CD4-positive, alpha-beta T cell treated with Interleukin-2 at 100 ng/mL for 4 hours (primary cell): ENCODE data around the gene YKT6.

ENCODE experiments used
- DNase-seq: peaks from one replicate; pipeline ENCODE4 v3.0.0-alpha.2; 2020; ENCODE audit warnings: low spot score

The YKT6 gene

DNA sequence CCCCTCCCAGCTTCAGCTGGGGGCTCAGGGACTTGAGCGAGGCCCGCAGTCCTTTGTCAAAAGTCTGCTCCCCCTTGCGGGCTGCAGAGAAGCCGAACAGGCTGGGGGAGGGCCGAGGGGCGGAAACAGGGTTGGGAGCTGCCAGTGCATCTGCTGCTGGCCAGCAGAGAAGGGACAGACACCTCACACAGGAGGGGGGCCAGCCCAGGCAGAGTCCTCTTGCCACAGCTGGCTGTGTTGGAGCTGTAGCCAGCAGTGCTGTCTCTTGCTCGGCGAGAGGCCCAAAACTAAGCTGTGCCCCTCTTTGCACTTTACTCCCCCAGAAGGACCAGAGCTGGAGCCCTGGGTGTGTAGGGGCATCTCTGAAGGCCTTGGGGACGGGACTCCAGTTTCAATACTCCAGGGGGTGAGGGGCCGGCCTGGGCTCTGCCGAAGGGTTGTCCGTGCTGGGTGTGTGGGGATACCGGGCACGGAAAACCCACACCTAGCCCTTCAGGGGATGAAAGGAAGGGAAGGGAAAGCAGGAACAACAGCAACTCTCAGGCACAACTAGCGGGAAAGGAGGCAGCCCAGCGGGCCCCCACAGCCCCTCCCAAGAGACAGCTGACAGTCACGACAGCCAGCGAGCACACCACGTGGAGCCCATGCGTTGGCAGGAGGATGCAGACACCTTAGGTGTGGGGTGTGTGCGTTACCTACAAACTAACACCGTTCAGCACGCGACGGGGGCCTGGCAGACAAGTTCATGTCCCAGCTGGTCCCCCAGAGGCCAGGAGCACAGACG lies 17.8 kb downstream of the YKT6 start:
- no peak for DNase-seq

DNA sequence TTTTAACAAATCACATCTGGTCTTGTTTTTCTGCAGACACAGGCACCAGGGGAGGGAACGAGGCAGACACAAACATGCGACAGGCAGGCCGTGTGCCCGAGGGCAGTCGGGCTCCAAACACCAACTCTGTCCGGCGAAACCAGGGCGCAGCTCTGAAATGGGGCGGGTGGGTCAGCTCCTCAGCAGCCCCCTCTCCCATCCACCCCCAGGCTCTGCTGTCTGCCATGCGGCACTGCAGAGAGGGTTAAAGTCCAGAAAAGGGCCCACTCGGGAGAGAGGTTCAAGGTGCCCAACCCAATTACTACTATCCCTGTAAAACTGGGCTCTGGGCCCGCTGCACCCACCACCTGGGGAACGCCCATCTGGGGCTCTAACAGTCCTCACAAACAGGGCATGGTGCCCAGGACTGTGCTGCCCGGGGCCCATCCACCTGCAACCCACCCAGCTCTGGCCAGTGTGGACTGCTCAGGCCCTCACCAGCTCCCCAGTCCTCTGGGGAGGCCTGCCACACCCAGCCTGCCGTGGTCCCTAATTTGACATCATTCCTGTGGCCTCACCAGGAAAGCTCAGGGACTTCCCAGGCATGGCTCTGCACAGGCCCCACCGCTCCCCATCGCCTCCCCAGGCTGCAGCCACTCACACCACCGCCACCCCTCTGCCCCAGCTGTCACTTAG lies 18.7 kb downstream of the YKT6 start:
- no peak for DNase-seq

DNA sequence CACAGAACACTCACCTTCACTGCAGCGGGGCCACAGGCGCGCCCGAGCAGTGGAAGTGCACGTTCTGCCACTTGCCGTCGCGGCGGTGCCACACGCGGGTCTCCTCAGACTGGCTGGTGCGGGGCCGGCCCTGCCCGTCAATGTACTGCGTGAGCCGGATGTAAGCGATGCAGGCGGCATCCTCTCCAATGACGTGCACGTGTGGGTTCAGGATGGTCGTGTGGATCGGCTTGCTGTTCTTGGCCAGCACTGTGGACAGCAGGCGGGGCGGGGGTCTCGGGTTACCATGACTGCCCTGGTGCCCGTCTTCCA lies 19.2 kb downstream of the YKT6 start:
- no peak for DNase-seq

DNA sequence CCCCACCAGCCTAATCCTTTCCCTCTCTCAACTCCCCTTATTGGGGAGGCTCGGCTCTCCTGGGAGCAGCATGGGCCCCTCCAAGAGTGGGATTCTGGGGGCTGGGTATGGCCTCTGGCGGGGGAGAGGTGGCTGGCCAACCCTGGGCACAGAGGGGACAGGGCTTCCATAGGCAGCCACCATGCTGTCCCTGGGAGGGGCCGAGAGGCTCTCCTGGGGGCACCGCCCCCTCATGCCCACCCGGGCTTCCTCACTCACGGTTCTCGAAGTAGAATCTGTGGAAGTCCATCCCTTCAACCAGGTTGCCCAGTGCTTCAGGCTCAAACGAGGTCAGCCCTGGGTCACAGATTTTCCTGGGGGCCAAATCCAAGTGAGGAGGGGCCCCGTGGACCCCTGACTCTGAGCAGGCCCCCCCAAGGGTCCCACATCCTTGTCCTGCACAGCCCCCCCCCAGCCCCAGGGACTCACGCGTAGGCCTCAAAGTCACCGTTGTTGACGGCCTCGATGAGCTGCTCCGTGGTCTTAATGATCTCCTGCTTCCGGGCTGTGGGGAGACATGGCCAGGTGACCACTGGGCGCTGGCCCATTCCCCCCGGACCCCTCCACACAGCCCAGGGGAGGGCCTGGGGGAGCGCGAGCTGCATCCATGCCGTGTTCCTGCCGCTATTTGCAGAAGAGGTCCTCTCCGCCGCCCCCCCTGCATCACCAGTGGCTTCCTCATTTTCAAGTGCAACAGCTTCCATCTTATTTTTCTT lies 19.8 kb downstream of the YKT6 start:
- DNase-seq: no peak

DNA sequence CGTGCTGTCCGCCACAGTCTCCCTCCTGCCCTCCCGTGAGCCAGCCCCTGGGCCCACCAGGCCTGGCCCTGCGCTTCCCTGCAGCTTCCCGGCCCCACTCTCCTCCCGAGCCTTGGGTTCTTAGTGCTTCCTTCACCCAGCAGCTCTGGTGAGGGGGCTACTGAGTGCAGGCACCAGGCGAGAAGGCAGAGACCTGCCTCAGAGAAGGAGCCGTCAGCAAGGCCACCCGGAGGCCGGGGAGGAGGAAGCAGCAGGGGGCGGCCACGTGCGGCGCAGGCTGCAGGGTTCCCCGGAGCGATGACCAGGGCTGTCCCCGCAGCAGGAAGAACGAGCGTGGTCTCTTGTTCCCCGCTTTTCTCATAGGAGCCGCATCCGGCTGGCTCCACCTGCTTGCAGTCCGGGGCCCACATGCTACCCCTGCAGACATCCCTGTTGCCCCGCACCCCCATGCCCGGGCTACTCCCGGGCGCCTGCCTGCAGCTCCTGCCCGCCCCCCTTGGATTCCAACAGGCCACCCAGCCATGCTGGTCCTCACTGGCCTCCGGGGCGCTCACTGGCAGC lies 20.5 kb downstream of the YKT6 start:
- no peak for DNase-seq

DNA sequence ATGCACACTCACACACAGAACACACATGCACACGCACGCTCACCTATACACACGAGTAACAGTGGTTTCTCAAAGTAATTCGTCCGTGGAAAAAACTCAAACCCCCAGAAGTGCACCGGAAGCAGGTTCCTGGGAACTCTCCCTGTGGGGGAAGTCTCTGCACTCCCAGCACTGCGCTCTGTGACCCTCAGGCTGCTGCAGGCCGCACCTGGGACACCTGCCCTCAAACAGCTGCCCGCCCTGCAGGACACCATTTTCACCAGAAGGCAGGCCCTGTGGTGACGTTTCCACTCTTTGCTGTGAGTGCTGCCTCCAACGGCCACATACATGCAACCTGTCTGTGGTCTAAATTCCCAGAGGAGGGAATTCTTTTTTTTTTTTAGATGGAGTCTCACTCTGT lies 21.3 kb downstream of the YKT6 start:
- no peak for DNase-seq

DNA sequence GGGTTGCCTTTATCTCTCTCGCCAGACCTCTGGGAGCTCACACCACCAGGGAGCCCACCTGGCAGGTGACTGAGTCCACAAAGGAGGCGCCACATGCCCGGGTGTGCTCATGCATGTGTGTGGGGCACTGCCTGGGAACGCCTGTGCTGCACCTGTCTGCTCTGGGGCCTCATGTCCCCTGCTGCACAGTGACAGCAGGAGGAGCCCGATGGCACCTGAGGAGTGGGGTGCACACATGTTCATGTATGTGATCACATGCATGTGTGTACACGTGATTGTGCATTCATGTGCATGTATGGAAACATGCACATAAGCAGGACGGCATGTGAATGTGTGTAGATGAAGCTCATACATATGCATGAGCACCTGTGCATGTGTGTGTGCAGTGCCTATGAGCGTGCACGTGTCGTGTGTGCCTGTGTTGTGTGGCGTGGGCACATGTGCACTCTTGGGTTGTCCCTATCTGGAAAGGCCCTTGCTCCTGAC lies 22.0 kb downstream of the YKT6 start:
- no peak for DNase-seq

DNA sequence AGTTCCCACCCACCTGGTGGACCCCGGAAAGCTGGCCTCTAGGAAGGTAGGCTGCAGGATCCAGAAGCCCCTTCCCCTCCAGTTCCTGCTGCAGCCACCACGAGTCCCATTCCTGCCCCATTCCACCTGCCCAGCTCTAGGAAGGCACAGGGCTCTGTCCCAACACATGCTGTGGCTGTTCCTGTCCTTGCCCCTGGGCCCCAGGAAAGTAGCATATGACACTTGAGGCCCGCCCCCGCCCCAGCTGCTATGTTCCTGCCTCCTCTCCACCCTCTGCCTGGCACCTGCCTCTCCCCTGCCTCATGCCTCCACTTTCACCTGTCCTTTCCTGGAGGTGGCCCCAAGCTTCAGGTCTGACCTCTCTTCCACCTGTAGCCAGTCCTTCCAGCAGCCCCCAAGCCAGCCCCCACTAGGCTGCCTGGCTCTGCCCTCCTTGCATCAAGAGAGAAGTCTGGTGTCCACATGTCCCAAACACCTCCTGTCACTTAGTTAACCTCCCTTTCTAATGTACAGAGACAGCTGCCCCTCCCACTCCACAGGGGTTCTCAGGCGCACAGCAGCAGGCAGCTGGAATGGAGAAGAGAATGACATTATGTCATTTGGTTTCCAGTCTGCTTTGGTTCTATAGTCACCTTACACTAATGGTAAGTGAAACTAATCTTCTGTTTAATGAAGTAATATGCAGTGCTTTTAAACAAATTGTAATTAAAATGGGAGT lies 22.7 kb downstream of the YKT6 start:
- no peak for DNase-seq

DNA sequence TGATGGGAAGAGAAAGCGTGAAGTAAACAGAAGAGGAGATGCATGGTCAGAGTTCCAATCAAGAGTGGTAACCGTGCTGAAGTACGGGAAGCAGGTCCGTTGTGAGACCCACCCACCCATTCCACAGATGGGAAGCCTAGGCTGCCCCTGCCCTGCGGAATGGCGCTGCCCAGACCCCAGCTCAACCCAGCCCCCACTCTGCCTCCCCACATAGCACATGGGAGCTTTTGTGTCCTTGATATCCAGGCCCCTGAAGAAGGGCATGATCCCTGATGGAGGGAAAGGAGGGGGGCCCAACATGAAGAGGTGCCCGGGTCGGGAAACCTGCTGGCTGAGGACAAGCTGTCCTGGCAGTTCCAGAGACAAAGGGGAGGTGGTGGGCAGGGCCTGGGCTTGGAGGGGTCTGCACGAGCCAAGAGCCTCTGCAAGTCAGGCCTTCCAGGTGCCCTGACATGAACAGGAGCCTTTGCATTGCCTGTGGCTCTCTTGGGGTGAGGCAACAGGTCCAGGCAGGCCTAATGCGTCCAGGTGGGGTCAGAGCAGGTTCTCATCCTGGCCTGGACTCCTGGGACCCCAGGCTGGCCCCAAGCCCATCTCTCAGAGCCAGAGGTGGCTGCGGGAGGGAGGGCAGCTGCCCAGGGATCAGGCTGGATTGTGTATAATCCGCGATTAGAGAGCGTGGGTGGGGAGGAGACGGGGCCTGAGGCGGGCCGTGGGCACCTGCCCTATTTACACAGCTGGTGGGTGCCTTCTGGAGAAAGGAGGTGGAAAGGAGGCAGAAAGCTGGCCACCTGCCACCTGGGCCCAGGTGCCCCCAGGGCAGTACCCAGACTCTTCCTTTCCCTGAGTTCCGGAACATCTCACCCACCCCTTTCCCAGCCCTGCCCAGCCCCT lies 23.5 kb downstream of the YKT6 start:
- DNase-seq: no peak

DNA sequence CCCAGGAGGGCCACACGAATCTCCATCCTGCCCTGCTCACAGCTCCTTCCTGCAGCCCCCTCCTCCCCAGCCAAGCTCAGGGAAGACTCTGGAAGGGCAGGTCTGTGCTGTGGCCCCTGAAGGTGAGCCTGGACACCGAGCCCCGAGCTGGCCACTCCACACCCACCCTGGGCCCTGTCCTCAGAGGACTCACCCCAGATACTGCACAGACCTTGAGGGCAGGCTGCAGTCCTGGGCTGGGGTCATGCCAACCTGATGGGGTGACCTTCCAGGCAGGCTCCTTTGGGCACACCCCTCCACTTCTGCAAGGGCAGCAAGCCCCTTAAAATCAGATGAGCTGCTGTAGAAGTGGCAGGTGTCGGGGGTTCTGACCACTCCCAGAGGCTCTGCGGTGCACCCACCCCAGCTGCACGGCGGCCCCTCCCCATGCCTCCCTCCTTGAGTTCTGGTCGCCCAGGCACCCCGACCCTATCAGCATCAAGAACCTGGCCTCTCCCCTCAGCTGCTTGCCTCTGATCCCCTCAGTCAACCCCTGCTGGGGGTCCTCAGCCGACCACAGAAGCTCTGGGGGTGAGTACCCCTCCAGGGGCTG lies 24.3 kb downstream of the YKT6 start:
- DNase-seq: no peak

DNA sequence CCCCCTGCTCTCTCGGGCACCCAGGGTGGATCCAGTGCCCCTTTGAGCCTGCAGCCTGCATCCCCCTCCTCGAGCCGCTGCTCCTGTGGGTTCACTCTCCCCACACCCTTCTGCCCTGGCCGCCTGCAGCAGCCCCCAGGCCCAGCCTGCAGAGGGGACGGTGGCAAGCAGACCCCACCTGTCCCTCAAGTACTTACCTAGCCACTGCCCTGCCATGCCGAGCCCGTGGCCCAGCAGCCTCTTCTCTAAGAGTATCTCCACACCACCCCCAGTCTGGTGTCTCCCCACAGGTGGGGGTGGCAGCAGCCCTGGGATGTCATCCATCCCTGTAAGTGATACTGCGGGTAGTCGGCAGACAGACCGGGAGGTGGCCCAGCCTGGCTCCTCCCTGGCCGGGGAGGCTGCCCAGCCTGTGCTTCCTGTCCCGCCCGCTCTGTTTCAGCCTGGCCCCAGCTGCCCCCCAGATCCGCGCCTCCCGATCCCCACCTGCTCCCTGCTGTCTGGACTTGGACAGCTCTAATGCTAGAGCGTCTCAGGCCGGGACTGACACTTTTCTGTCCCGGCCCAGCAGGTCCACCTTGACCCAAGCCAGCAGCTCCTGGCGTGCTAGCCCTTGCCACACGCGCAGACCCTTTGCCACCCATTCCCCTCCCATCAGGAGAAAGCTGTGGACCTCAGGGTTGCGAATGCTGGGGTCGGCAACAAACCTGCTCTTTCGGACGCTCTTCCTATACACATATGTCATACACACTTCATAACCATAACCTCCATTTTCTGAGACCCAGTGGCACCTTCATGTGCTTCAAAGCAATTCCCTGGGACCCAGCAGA lies 25.0 kb downstream of the YKT6 start:
- DNase-seq: no peak

DNA sequence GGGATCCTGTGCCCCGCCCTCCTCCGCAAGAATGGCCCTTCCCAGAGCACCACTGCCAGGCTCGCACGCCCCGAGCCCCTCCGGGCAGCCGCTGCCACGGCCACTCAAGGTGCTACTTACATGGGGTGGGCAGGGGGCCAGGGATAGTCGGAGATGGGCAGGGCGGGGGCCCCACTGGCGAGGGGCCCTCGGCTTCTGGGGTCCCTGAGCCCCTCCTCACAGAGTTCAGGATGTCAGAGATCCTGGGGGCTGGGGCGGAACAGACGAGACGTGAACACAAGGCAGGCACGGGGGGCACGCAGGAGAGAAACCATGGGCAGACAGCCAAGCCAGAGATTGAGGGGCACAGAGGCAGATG lies 25.6 kb downstream of the YKT6 start:
- DNase-seq: no peak

DNA sequence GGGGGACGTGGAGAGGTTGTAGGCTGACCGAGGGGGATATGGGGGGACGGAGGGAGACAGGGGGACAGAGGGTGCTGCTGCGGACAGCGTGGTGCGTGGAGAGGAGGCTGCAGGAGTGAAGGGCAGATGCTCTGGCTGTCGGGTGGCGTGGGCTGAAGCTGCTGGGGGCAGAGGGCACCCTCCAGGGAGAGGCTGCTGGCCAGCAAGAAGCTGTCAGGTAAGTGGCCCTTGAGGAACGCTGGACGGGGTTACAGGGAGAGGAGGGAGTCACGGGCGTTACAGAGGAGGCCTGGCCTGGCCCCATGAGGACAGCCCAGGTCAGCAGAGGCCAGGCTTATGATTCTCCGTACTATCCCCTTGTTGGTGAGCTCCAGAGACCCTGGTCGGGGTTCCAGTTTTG lies 27.1 kb downstream of the YKT6 start:
- DNase-seq: no peak

DNA sequence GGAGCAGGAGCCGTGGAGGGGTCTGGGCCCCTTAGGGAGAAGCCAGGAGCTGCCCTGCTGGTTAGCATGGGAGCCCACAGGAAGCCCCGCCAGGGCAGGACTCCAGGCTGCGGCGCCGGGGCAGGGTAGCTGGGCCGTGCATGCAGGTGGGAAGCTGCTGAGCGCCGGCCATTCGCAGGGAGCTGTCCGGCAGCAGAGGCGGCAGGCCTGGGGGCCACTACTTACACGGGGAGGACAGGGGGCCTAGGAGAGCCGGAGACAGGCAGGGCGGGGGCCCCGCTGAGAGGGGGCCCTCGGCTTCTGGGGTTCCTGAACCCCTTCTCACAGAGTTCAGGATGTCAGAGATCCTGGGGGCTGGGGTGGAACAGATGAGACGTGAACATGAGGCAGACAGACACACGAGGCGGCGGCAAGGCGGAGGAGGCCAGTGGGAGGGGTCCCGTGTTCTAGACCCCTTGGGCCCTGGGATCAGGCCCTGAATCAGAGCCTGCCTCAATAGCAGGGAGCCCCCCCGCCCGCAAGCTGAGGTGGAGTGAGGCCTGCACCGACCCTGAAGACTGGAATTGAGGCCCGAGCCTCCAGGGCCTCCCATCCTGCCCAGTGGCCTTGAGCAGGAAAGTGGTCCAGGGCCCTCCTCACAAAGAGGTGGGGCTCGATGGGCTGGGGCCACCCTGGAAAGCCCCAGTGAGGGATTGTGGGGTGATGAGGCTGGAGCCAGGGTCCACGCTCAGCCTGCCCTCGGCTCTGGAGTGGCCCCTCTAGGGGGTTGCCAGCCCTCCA lies 28.0 kb downstream of the YKT6 start:
- no peak for DNase-seq

DNA sequence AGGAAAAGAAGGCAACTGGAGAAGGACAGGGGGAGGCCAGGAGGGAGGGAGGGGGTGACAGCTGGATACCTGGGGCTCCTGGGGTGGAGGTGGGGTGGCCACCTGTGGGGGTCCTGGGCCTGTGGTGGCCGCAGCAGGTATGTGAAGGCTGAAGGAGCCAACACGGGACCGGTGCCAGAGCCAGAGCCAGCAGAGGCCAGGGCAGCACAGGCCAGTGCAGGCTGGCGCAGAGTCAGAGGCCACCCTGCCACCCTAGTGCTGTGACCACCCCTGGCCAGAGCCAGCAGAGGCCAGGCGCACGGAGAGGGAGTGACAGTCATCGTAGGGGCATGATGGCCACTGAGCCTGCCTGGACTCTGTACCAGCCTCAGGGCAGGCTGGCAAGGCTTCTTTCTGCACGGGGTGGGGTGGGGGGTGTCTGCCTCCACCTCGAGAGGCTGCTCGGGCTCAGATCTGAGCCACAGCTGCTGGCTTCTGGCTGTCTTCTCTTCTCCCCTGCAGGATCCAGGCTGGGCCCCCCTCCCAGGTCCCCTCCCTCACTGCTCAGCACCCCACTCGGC lies 28.8 kb downstream of the YKT6 start:
- no peak for DNase-seq

DNA sequence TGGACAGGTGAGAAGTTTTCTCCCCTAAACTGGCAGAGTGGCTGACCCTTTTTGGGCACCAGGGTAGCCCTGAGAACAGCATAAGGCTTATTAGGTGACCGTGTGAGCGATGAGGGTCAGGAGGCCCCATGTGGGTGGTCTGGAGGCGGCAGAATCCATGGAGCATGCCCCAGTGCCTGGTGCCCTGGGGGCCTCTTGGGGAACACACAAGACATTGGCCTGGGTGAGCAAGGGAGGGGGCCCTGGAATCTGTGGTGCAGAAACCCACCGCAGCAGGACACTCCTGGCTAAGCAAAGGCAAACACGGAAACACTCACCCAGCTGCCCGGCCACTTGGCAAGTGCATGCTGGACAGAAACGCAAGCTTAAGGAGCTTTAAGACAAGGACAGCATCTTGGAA lies 29.5 kb downstream of the YKT6 start:
- no peak for DNase-seq

DNA sequence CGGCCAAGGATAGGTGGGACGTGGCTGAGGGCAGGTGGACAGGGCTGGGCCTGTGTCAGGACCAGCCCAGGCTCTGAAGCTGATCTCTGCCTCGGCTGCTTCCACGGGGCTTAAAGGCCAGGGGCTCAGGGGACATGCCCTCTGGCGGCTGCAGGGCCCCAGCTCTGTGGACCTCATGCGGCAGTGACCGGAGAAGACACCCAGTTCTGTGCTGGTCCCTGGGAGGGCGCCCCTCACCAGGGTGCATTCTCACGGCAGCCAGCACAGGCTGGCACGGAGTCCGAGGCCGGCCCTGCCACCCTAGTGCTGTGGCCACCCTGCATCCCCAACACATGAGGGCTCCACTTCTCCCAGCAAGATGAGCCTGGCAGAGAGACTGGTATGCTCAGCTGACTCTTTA lies 30.3 kb downstream of the YKT6 start:
- no peak for DNase-seq

DNA sequence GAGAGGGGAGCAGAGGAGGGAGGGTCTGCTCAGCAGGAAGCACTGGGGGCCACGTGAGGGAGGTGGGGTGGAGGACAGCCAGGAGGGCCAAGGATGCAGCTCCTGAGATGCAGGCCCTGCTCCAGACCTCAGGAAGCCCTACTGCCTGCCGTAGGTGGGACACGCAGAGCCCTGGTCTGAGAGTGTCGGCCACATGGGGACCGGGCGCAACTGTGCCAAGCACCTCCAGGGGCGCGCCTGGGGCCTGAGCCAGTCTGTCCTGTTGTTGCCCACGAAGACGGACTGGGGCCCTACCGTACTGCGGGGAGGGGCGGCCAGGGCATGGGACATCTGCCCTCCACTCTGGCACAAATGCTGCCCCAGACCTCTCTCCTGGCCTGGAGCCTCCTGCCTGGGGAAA lies 31.6 kb downstream of the YKT6 start:
- DNase-seq: no peak
